Stimulated activated naive B cell treated with anti-CD40 and anti-IgM and Interleukin-4, amounts not matched to agents 10 μg/mL and 1 μg/mL and 100 μg/mL, for 72 hours (primary cell): ENCODE data around the gene RFX1.

Source experiments
- ATAC-seq, 2 donors: fragments of 150-1000 bp; cut with Tn5 transposase; replicated peaks; 2 replicates each; pipeline ENCODE4 v1.10.0; 2021; ENCODE audit warnings: moderate library complexity in 1 of 2
- DNase-seq: peaks from one replicate; pipeline ENCODE4 v3.0.0; 2021
- H3K27ac Mint-ChIP-seq: one replicate; pipeline ENCODE4 v1.8.0; 2022; ENCODE audit warnings: mild to moderate bottlenecking, mixed read lengths
- H3K27me3 Mint-ChIP-seq, 2 donors: one replicate each; pipeline ENCODE4 v1.8.0; 2022; ENCODE audit warnings: mixed read lengths in 2 of 2
- H3K36me3 Mint-ChIP-seq, 2 donors: one replicate each; pipeline ENCODE4 v1.8.0; 2022; ENCODE audit warnings: mixed read lengths in 2 of 2, mild to moderate bottlenecking in 1 of 2
- H3K4me1 Mint-ChIP-seq, 2 donors: one replicate each; pipeline ENCODE4 v1.8.0; 2022; ENCODE audit warnings: mixed read lengths in 2 of 2, mild to moderate bottlenecking in 1 of 2
- H3K4me3 Mint-ChIP-seq, 2 donors: one replicate each; pipeline ENCODE4 v1.8.0; 2022; ENCODE audit warnings: mild to moderate bottlenecking in 2 of 2, mixed read lengths in 2 of 2, moderate library complexity in 1 of 2
- H3K9me3 Mint-ChIP-seq, 2 donors: one replicate each; pipeline ENCODE4 v1.8.0; 2022; ENCODE audit warnings: mixed read lengths in 2 of 2, mild to moderate bottlenecking in 1 of 2

The RFX1 gene

DNA sequence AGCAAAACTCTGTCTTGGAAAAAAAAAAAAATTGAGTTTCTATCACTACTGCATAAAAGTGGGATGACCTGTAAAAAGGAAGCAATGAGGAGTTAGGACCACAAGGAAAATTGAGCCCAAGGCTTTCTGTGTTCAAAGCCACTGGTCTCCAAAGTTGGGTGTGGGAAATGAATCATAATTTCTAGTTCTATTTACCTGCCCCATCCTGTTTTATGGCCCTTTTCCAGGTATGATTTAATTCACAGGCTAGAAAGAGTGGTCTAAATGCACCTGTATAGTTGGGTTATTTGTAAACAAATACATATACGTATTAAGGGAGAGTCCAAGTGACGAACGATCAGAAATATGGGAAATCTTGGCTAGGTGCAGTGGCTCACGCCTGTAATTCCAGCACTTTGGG lies 59.7 kb downstream of the RFX1 start:
- Mint-ChIP-seq H3K4me1 (no peaks in the 10 kb centered on the region), H3K27ac (no peak overlapping the region), H3K9me3 (no peaks in the 10 kb centered on the region), H3K36me3 (no peaks in the 10 kb centered on the region), H3K27me3 (no peaks in the 10 kb centered on the region), H3K4me3 (no peak overlapping the region)
- DNase-seq (no peak), ATAC-seq (no peak)

DNA sequence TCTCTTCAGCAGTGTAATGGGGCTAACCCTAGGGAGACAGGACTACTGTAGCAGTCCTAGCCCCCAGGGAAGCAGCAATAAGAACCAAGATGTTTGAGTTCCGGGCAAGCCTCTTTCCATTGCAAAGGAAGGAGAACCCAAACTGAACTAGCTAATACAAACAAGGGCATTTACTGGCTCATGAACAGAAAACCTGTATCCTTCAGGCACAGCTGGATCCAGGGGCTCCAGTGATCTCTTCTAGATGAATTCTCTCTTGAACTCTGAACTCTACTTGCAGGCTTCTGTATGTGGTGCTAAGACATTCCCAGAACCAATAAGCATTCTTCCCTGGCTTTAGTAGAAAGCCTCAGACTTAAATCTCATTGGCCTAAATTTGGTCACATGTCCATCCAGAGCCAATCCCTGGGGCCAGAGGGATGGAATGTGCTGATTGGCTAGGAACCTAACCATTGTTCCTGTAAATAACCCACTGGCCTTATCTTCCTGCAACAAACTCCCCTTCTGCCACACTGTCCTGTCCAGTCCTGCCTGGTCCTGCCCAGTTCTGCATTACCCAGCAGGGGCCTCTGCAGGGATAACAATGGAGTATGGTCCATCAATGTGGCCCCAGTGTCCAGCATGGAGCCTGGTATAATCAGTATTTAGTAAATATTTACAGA lies 64.0 kb downstream of the RFX1 start:
- no peak overlapping the region for H3K4me3 Mint-ChIP-seq
- no peak for DNase-seq
- H3K4me1 Mint-ChIP-seq, result peaks cover 0 to 2% of the 10 kb centered on the region in 2 donors
- no peak overlapping the region for H3K27ac Mint-ChIP-seq
- peaks cover 0 to 3% of the 10 kb centered on the region in 2 donors for H3K36me3 Mint-ChIP-seq
- ATAC-seq, result no peak
- H3K27me3 Mint-ChIP-seq, result peaks cover 7% of the 10 kb centered on the region in 2 donors
- no peaks in the 10 kb centered on the region for H3K9me3 Mint-ChIP-seq

- no peak for ATAC-seq
- peaks cover 21 to 24% of the 10 kb centered on the region in 2 donors for H3K27me3 Mint-ChIP-seq
- no peak within 1 kb of the TSS for H3K27ac Mint-ChIP-seq
- DNase-seq, result no peak
- peaks cover 0 to 3% of the 10 kb centered on the region in 2 donors for H3K36me3 Mint-ChIP-seq
- H3K9me3 Mint-ChIP-seq, result no peaks in the 10 kb centered on the region
- peaks cover 5% of the 10 kb centered on the region in 2 donors for H3K4me1 Mint-ChIP-seq
- H3K4me3 Mint-ChIP-seq, result no peak within 1 kb of the TSS
Observed at GRCh38 chr19:13938301-13939064, 67.6 kb downstream of the RFX1 start, which contains the start of gene PODNL1. Gene PODNL1, minus strand, starts transcription at chr19:13938417. Its CDS starts 236 bp downstream, at chr19:13938181.

- H3K27ac Mint-ChIP-seq, result no peak overlapping the region
- no peak for DNase-seq
- ATAC-seq, result no peak
- H3K36me3 Mint-ChIP-seq, result peaks cover 0 to 3% of the 10 kb centered on the region in 2 donors
- H3K4me3 Mint-ChIP-seq, result no peak overlapping the region
- H3K27me3 Mint-ChIP-seq, result peaks cover 21 to 24% of the 10 kb centered on the region in 2 donors
- peaks cover 5% of the 10 kb centered on the region in 2 donors for H3K4me1 Mint-ChIP-seq
- H3K9me3 Mint-ChIP-seq, result no peaks in the 10 kb centered on the region
Observed at GRCh38 chr19:13937479-13938300, 68.4 kb downstream of the RFX1 start.

- peaks cover 21 to 24% of the 10 kb centered on the region in 2 donors for H3K27me3 Mint-ChIP-seq
- no peak overlapping the region for H3K4me3 Mint-ChIP-seq
- peaks cover 5% of the 10 kb centered on the region in 2 donors for H3K4me1 Mint-ChIP-seq
- ATAC-seq (no peak), DNase-seq (no peak)
- H3K27ac Mint-ChIP-seq, result no peak overlapping the region
- peaks cover 3 to 6% of the 10 kb centered on the region in 2 donors for H3K36me3 Mint-ChIP-seq
- no peaks in the 10 kb centered on the region for H3K9me3 Mint-ChIP-seq
Observed at GRCh38 chr19:13935765-13936510, 70.2 kb downstream of the RFX1 start.

DNA sequence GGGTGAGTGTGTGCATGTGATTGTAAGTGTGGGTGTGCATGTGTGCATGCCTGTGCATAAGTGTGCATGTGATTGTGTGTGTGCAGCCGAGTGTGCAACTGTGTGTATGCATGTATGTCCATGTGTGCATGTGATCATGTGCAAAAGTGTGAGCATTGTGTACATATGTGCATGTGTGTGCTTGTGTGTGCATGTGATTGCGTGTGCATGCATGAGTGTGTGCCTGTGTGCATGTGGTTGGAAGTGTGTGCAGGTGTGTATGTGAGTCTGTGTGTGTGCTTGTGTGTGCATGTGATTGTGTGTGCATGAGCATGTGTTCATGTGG lies 71.4 kb downstream of the RFX1 start:
- Mint-ChIP-seq H3K27ac (no peak overlapping the region), H3K36me3 (peaks cover 5 to 6% of the 10 kb centered on the region in 2 donors), H3K4me1 (peaks cover 5% of the 10 kb centered on the region in 2 donors), H3K27me3 (peaks cover 21 to 24% of the 10 kb centered on the region in 2 donors), H3K9me3 (no peaks in the 10 kb centered on the region), H3K4me3 (no peak overlapping the region)
- ATAC-seq (no peak), DNase-seq (no peak)

DNA sequence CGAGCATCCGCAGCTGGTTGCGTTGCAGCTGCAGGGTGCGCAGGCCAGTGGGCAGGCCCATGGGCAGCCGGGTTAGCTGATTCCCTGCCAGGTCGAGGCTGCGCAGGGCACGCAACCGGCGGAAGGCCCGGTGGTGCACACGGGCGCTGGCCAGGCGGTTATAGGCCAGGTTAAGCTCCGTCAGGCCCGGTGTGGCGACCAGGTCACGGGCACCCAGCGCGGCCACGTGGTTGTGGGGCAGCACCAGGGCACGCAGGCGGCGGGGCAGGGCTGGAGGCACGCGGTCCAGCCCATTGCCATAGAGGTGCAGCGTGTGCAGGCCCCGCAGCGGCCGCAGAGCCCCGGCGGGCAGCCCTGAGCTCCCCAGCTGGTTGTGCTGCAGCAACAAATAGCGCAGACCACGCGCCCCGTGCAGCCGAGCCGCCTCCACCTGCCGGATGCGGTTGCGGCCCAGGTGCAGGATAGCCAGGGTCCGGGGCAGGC lies 73.2 kb downstream of the RFX1 start:
- H3K4me3 Mint-ChIP-seq, result no peak overlapping the region
- H3K27me3 Mint-ChIP-seq, result peaks cover 21 to 24% of the 10 kb centered on the region in 2 donors
- H3K27ac Mint-ChIP-seq, result no peak overlapping the region
- H3K4me1 Mint-ChIP-seq, result peaks cover 5% of the 10 kb centered on the region in 2 donors
- no peaks in the 10 kb centered on the region for H3K9me3 Mint-ChIP-seq
- DNase-seq (no peak), ATAC-seq (no peak)
- H3K36me3 Mint-ChIP-seq, result peaks cover 9 to 12% of the 10 kb centered on the region in 2 donors

DNA sequence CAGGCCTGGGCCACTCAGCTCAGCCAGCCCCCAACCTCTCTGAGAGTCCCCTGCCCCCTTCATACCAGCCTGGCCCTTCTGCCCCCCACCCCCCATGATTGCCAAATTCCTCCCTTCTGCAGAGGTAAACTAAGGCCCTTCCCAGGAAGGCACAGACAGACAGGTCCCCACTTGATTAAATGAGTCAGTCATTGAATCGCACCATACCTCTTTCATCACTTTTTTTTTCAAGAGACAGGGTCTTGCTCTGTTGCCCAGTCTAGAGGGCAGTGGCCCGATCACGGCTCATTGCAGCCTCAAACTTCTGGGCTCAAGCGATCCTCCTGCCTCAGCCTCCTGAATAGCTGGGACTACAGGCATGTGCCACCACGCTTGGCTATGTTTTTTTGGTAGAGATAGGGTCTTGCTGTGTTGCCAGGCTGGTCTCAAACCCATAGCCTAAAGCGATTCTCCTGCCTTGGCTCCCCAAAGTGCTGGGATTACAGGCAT lies 73.9 kb downstream of the RFX1 start:
- Mint-ChIP-seq H3K9me3 (no peaks in the 10 kb centered on the region), H3K4me3 (no peak overlapping the region), H3K36me3 (peaks cover 10 to 17% of the 10 kb centered on the region in 2 donors), H3K27ac (no peak overlapping the region), H3K4me1 (peaks cover 3 to 5% of the 10 kb centered on the region in 2 donors), H3K27me3 (peaks cover 15 to 17% of the 10 kb centered on the region in 2 donors)
- DNase-seq (no peak), ATAC-seq (no peak)

- DNase-seq (no peak), ATAC-seq (no peak)
- H3K4me1 Mint-ChIP-seq, result peaks cover 3 to 5% of the 10 kb centered on the region in 2 donors
- H3K9me3 Mint-ChIP-seq, result no peaks in the 10 kb centered on the region
- peaks cover 16 to 23% of the 10 kb centered on the region in 2 donors for H3K36me3 Mint-ChIP-seq
- H3K4me3 Mint-ChIP-seq, result no peak overlapping the region
- no peak overlapping the region for H3K27ac Mint-ChIP-seq
- peaks cover 14 to 16% of the 10 kb centered on the region in 2 donors for H3K27me3 Mint-ChIP-seq
Observed at GRCh38 chr19:13931391-13932148, 74.5 kb downstream of the RFX1 start.

GRCh38 chr19:13930402-13930801 lies 75.7 kb downstream of the RFX1 start:
- H3K27me3 Mint-ChIP-seq, result peaks cover 8% of the 10 kb centered on the region in 2 donors
- ATAC-seq, result no peak
- no peak overlapping the region for H3K27ac Mint-ChIP-seq
- H3K4me1 Mint-ChIP-seq, result peaks cover 3 to 5% of the 10 kb centered on the region in 2 donors
- H3K36me3 Mint-ChIP-seq, result peaks cover 19 to 26% of the 10 kb centered on the region in 2 donors
- DNase-seq, result no peak
- no peak overlapping the region for H3K4me3 Mint-ChIP-seq
- no peaks in the 10 kb centered on the region for H3K9me3 Mint-ChIP-seq

GRCh38 chr19:13929956-13930355 lies 76.2 kb downstream of the RFX1 start:
- Mint-ChIP-seq H3K27me3 (peaks cover 4 to 7% of the 10 kb centered on the region in 2 donors), H3K27ac (no peak overlapping the region), H3K4me3 (no peak overlapping the region), H3K4me1 (peaks cover 3 to 5% of the 10 kb centered on the region in 2 donors), H3K36me3 (peaks cover 22 to 30% of the 10 kb centered on the region in 2 donors), H3K9me3 (no peaks in the 10 kb centered on the region)
- DNase-seq (no peak), ATAC-seq (no peak)

DNA sequence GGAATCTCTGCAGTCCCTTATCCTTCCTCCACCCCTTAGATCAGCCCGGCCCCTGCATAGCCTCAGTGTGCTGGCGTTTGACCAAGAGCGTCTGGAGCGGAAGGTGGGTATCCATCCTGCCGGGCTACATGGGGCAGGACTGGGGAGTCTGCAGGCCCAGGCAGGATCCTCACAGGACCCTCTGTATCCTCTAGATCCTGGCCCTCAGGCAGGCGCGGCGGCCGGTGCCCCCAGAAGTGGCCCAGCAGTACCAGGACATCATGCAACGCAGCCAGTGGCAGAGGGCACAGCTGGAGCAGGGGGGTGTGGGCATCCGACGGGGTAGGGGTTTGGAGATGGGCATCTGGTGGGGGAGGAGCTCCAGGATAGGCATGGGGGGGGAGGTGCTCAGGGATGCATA lies 76.8 kb downstream of the RFX1 start:
- no peaks in the 10 kb centered on the region for H3K9me3 Mint-ChIP-seq

DNA sequence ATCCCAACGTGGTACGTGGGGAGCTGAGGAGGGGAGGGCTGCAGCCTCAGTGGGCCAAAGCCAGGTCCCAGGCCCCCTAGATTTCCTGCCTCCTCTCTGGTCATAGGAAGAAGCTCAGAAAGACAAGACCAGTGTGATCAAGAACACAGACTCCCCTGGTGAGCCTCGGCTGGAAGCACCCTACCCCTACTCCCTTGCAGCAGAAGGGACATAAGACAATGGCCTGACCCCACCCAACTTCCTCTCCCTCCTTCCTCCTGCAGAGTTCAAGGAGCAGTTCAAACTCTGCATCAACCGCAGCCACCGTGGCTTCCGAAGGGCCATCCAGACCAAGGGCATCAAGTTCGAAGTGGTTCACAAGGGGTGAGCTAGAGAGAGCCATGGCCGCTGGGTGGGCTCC lies 79.4 kb downstream of the RFX1 start:
- Mint-ChIP-seq H3K27me3 (no peaks in the 10 kb centered on the region), H3K36me3 (peaks cover 44 to 51% of the 10 kb centered on the region in 2 donors), H3K27ac (no peak overlapping the region), H3K4me1 (no peaks in the 10 kb centered on the region), H3K4me3 (no peak overlapping the region), H3K9me3 (no peaks in the 10 kb centered on the region)
- ATAC-seq (no peak), DNase-seq (no peak)

More for the DNA sequence above, 76.8 kb downstream of the RFX1 start:
- no peak for DNase-seq
- ATAC-seq, result no peak
- H3K27ac Mint-ChIP-seq, result no peak overlapping the region
- peaks cover under 1 to 3% of the 10 kb centered on the region in 2 donors for H3K4me1 Mint-ChIP-seq
- H3K36me3 Mint-ChIP-seq, result peaks cover 26 to 35% of the 10 kb centered on the region in 2 donors
- peaks cover 0 to under 1% of the 10 kb centered on the region in 2 donors for H3K27me3 Mint-ChIP-seq
- no peak overlapping the region for H3K4me3 Mint-ChIP-seq
